ENCODE results near the gene KCNJ2. TPM values are rescaled to one million over a fixed set of nuclear protein-coding genes. Genes with fewer than 3 reads are reported as not detected.

The KCNJ2 gene
- polyA plus RNA-seq, 1 donor from 2014 or later: 2.3 TPM

DNA sequence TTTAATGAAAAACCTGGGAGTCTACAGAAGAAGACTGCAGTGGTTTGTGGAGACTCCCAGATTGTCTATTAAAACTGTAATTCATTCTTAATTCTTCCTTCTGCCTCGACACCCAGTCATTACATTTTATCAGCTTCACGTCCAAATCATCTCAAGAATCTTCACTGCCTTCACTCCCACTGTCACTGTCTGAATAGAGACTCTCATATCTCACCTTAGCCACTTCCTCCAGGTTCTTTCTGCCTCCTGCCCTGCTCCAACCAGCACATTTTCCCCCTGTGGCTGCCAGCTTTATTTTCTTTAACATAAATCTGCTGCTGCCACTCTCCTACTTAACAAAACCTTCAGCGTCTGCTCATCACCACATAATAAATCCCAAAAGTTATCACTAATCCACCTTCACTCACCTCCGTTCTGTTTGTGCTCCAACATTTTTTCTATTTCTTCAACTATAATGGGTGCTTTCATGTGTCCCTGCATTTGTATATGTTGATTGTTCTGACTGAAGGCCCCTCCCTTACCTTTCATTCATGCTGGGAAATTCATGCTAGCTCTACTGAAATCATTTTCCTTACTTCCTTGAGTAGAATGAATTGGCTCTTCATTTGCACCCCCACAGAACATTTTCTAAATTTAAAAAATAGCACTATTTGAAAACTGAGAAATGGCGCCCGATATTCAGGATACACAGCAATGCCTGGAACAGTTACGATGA, 38.9 kb downstream of the KCNJ2 start:
- Histone ChIP-seq H4K20me1 (ENCODE audit: insufficient read depth) (no peaks in the 10 kb centered on the region), H3K27me3 (ENCODE audit: insufficient read depth, low read depth, low read length) (no peaks in the 10 kb centered on the region), H3K36me3 (ENCODE audit: insufficient read depth, low read length) (no peaks in the 10 kb centered on the region), H2AFZ (ENCODE audit: low read depth, low read length) (no peak overlapping the region), H3K9ac (ENCODE audit: low read length) (no peak overlapping the region), H3K4me2 (ENCODE audit: low read length) (no peak overlapping the region), H3K27ac (ENCODE audit: low read length) (no peak overlapping the region), H3K79me2 (replicated peaks; ENCODE audit: insufficient read depth, low read length) (no peaks in the 10 kb centered on the region), H3K9me2 (ENCODE audit: insufficient read depth, low read length) (no peaks in the 10 kb centered on the region), H3K9me3 (ENCODE audit: low read length) (no peaks in the 10 kb centered on the region), H3F3A (ENCODE audit: insufficient read depth, low read length, poor library complexity, severe bottlenecking) (no peaks in the 10 kb centered on the region), H3K4me3 (ENCODE audit: low read length) (no peak overlapping the region)
- TF ChIP-seq REST (IDR thresholded peaks at IDR 0.05; ENCODE audit: borderline replicate concordance) (no peak), MXI1 (conservative IDR thresholded peaks at IDR 0.05; ENCODE audit: poor library complexity, severe bottlenecking) (no peak), SMC3 (conservative IDR thresholded peaks at IDR 0.05; ENCODE audit: poor library complexity) (no peak), EP300 (conservative IDR thresholded peaks at IDR 0.05; ENCODE audit: poor library complexity, severe bottlenecking) (no peak), EZH2 (IDR thresholded peaks at IDR 0.05; ENCODE audit: borderline replicate concordance, insufficient read depth, low read length, poor library complexity, severe bottlenecking) (no peak), POLR2AphosphoS5 (IDR thresholded peaks at IDR 0.05) (no peak), RAD21 (conservative IDR thresholded peaks at IDR 0.05) (no peak), TAF1 (IDR thresholded peaks at IDR 0.05; ENCODE audit: low read depth) (no peak), CTCF (IDR thresholded peaks at IDR 0.05; ENCODE audit: poor library complexity, severe bottlenecking) (no peak)

GRCh38 chr17:70208825-70209555, 39.7 kb downstream of the KCNJ2 start:
- TF ChIP-seq REST (IDR thresholded peaks at IDR 0.05; ENCODE audit: borderline replicate concordance) (no peak), CTCF (IDR thresholded peaks at IDR 0.05; ENCODE audit: poor library complexity, severe bottlenecking) (no peak), MXI1 (conservative IDR thresholded peaks at IDR 0.05; ENCODE audit: poor library complexity, severe bottlenecking) (no peak), EZH2 (IDR thresholded peaks at IDR 0.05; ENCODE audit: borderline replicate concordance, insufficient read depth, low read length, poor library complexity, severe bottlenecking) (no peak), SMC3 (conservative IDR thresholded peaks at IDR 0.05; ENCODE audit: poor library complexity) (no peak), EP300 (conservative IDR thresholded peaks at IDR 0.05; ENCODE audit: poor library complexity, severe bottlenecking) (no peak), TAF1 (IDR thresholded peaks at IDR 0.05; ENCODE audit: low read depth) (no peak), POLR2AphosphoS5 (IDR thresholded peaks at IDR 0.05) (no peak), RAD21 (conservative IDR thresholded peaks at IDR 0.05) (no peak)
- H3K27me3 ChIP-seq (ENCODE audit: insufficient read depth, low read depth, low read length): no peaks in the 10 kb centered on the region
- H3K4me2 ChIP-seq (ENCODE audit: low read length): no peak overlapping the region
- no peaks in the 10 kb centered on the region for H4K20me1 ChIP-seq (ENCODE audit: insufficient read depth)
- H3K36me3 ChIP-seq (ENCODE audit: insufficient read depth, low read length): no peaks in the 10 kb centered on the region
- H3K9me2 ChIP-seq (ENCODE audit: insufficient read depth, low read length): no peaks in the 10 kb centered on the region
- no peak overlapping the region for H3K4me3 ChIP-seq (ENCODE audit: low read length)
- H3K9me3 ChIP-seq (ENCODE audit: low read length): no peaks in the 10 kb centered on the region
- no peak overlapping the region for H2AFZ ChIP-seq (ENCODE audit: low read depth, low read length)
- no peaks in the 10 kb centered on the region for H3K79me2 ChIP-seq (replicated peaks; ENCODE audit: insufficient read depth, low read length)
- no peaks in the 10 kb centered on the region for H3F3A ChIP-seq (ENCODE audit: insufficient read depth, low read length, poor library complexity, severe bottlenecking)
- H3K27ac ChIP-seq (ENCODE audit: low read length): no peak overlapping the region
- H3K9ac ChIP-seq (ENCODE audit: low read length): no peak overlapping the region
